ENCODE results near the gene PXDN.
"Not testable (repeated sequence)": the region's sequence is repeated elsewhere in the genome, so short reads cannot be mapped to it uniquely, and the experiment has no call there.

The PXDN gene

GRCh38 chr2:1721706-1722646, 22.3 kb downstream of the PXDN start:
- DNase-seq (ENCODE audit: low read depth), result no peak

GRCh38 chr2:1718339-1719220, 25.7 kb downstream of the PXDN start:
- DNase-seq (ENCODE audit: low read depth), result no peak

- DNase-seq (ENCODE audit: low read depth), result no peak
Observed at GRCh38 chr2:1717113-1717512, 27.2 kb downstream of the PXDN start.

- no peak for DNase-seq (ENCODE audit: low read depth)
Observed at GRCh38 chr2:1716441-1716840, 27.9 kb downstream of the PXDN start.

- not testable (repeated sequence) for DNase-seq (ENCODE audit: low read depth)
Observed at GRCh38 chr2:1716014-1716305, 28.4 kb downstream of the PXDN start.

- DNase-seq (ENCODE audit: low read depth), result no peak
Observed at GRCh38 chr2:1715184-1716013, 28.9 kb downstream of the PXDN start.

GRCh38 chr2:1714291-1715064, 29.8 kb downstream of the PXDN start:
- DNase-seq (ENCODE audit: low read depth), result no peak

GRCh38 chr2:1713839-1714236, 30.5 kb downstream of the PXDN start:
- no peak for DNase-seq (ENCODE audit: low read depth)

- no peak for DNase-seq (ENCODE audit: low read depth)
Observed at GRCh38 chr2:1713142-1713838, 31.0 kb downstream of the PXDN start.

GRCh38 chr2:1709946-1710560, 34.3 kb downstream of the PXDN start:
- DNase-seq (ENCODE audit: low read depth), result no peak

- DNase-seq (ENCODE audit: low read depth), result no peak
Observed at GRCh38 chr2:1709335-1709605, 35.0 kb downstream of the PXDN start.

GRCh38 chr2:1708476-1709334, 35.6 kb downstream of the PXDN start:
- no peak for DNase-seq (ENCODE audit: low read depth)

GRCh38 chr2:1707771-1708418, 36.4 kb downstream of the PXDN start:
- DNase-seq (ENCODE audit: low read depth), result no peak

- not testable (repeated sequence) for DNase-seq (ENCODE audit: low read depth)
Observed at GRCh38 chr2:1706089-1706841, 38.0 kb downstream of the PXDN start.

GRCh38 chr2:1705557-1706076, 38.7 kb downstream of the PXDN start:
- DNase-seq (ENCODE audit: low read depth), result no peak

- no peak for DNase-seq (ENCODE audit: low read depth)
Observed at GRCh38 chr2:1704631-1705556, 39.4 kb downstream of the PXDN start.

GRCh38 chr2:1702186-1702565, 42.1 kb downstream of the PXDN start:
- no peak for DNase-seq (ENCODE audit: low read depth)
